ENCODE data around the gene GTF2F2. TPM values are rescaled to one million over a fixed set of nuclear protein-coding genes. Genes with fewer than 3 reads are reported as not detected.

GTF2F2 gene
- total RNA-seq, 4 donors from 2014 or later: 11.5 to 16.9 (median 13.3) TPM

- ATAC-seq (no peak), DNase-seq (no peak)
- H3K4me1 ChIP-seq: no peaks in the 10 kb centered on the region
- H3K9me3 ChIP-seq: no peaks in the 10 kb centered on the region
- intact Hi-C loops (cut with DNase I; ENCODE audit: low total_unique reads) (no loop called here), in situ Hi-C loops (cut with MboI; ENCODE audit: low sequenced_read_pairs in 4 of 4) (no loop called here)
- no peak overlapping the region for H3K4me3 ChIP-seq
- H3K36me3 ChIP-seq: no peaks in the 10 kb centered on the region
- TF ChIP-seq CTCF (IDR thresholded peaks at IDR 0.05 in 4 of 5, conservative IDR thresholded peaks at IDR 0.05 in 1 of 5): no peak
- no peak for TF ChIP-seq POLR2A (IDR thresholded peaks at IDR 0.05)
- H3K27me3 ChIP-seq: no peaks in the 10 kb centered on the region
- no peak overlapping the region for H3K27ac ChIP-seq
These were observed 21.1 kb downstream of the GTF2F2 start for GRCh38 chr13:45141369-45141768.

GRCh38 chr13:45142440-45143345 is 22.4 kb downstream of the GTF2F2 start:
- Histone ChIP-seq H3K4me3 (no peak overlapping the region), H3K9me3 (no peaks in the 10 kb centered on the region), H3K4me1 (no peaks in the 10 kb centered on the region), H3K27ac (no peak overlapping the region), H3K27me3 (no peaks in the 10 kb centered on the region), H3K36me3 (no peaks in the 10 kb centered on the region)
- ATAC-seq: no peak
- no peak for TF ChIP-seq CTCF (IDR thresholded peaks at IDR 0.05 in 4 of 5, conservative IDR thresholded peaks at IDR 0.05 in 1 of 5)
- TF ChIP-seq POLR2A (IDR thresholded peaks at IDR 0.05): no peak
- intact Hi-C loops (cut with DNase I; ENCODE audit: low total_unique reads) (no loop called here), in situ Hi-C loops (cut with MboI; ENCODE audit: low sequenced_read_pairs in 4 of 4) (no loop called here)
- DNase-seq: no peak

GRCh38 chr13:45143346-45143751 is 23.0 kb downstream of the GTF2F2 start:
- intact Hi-C loops (cut with DNase I; ENCODE audit: low total_unique reads): no loop called here
- DNase-seq (no peak), ATAC-seq (no peak)
- Histone ChIP-seq H3K27ac (no peak overlapping the region), H3K4me3 (no peak overlapping the region), H3K36me3 (no peaks in the 10 kb centered on the region), H3K9me3 (no peaks in the 10 kb centered on the region), H3K4me1 (no peaks in the 10 kb centered on the region), H3K27me3 (no peaks in the 10 kb centered on the region)
- in situ Hi-C loops (cut with MboI; ENCODE audit: low sequenced_read_pairs in 4 of 4): no loop called here
- no peak for TF ChIP-seq CTCF (IDR thresholded peaks at IDR 0.05 in 4 of 5, conservative IDR thresholded peaks at IDR 0.05 in 1 of 5)
- no peak for TF ChIP-seq POLR2A (IDR thresholded peaks at IDR 0.05)

GRCh38 chr13:45149964-45150363 is 29.7 kb downstream of the GTF2F2 start:
- intact Hi-C loops (cut with DNase I; ENCODE audit: low total_unique reads) (no loop called here), in situ Hi-C loops (cut with MboI; ENCODE audit: low sequenced_read_pairs in 4 of 4) (no loop called here)
- no peak for ATAC-seq
- TF ChIP-seq CTCF (IDR thresholded peaks at IDR 0.05 in 4 of 5, conservative IDR thresholded peaks at IDR 0.05 in 1 of 5) (no peak), POLR2A (IDR thresholded peaks at IDR 0.05) (no peak)
- no peaks in the 10 kb centered on the region for H3K27me3 ChIP-seq
- H3K27ac ChIP-seq: no peak overlapping the region
- no peak for DNase-seq
- no peak overlapping the region for H3K4me3 ChIP-seq
- H3K36me3 ChIP-seq: no peaks in the 10 kb centered on the region
- H3K9me3 ChIP-seq: no peaks in the 10 kb centered on the region
- peaks cover 0 to 9% of the 10 kb centered on the region in 2 donors for H3K4me1 ChIP-seq
